Spleen (tissue), 7 donors: ENCODE measurements around the gene MEA1.
"Not testable (repeated sequence)": the region's sequence is repeated elsewhere in the genome, so short reads cannot be mapped to it uniquely, and the experiment has no call there.

ENCODE experiments used
- CTCF ChIP-seq, 11 experiments: fragments of 200-600 bp in 7 of 11; fragments of 450-650 bp in 4 of 11; sonication (generic) in 4 of 11; IDR thresholded peaks in 8 of 11; conservative IDR thresholded peaks in 3 of 11; 1 replicate in 7 of 11; 2 replicates in 4 of 11; pipeline versions ENCODE4 v1.4.0 to v1.8.0; 2016 to 2021; ENCODE audit warnings: antibody characterized with exemption in 11 of 11, inconsistent platforms in 4 of 11, mild to moderate bottlenecking in 1 of 11
- POLR2A ChIP-seq, 3 donors: fragments of 450-650 bp; IDR thresholded peaks; one replicate each; pipeline ENCODE4 v1.5.1; 2017; ENCODE audit warnings: antibody characterized with exemption in 3 of 3, mild to moderate bottlenecking in 1 of 3
- POLR2AphosphoS5 ChIP-seq, 3 donors: sonication (generic); formaldehyde crosslinking; IDR thresholded peaks; one replicate each; pipeline ENCODE4 v1.5.1; 2017; ENCODE audit warnings: antibody characterized with exemption in 3 of 3
- donor health status: DM: no; HTN: no; CAD: no; lungs with moderate emphysema.
- donor health status: DM: no; HTN: no; CAD: no.
- donor health status: DM: no; HTN: no; CAD: no.

GRCh38 chr6:42998205-42998604 is 15.5 kb downstream of the MEA1 start:
- not testable (repeated sequence) for TF ChIP-seq CTCF (IDR thresholded peaks at IDR 0.05 in 8 of 11, conservative IDR thresholded peaks at IDR 0.05 in 3 of 11); POLR2A (IDR thresholded peaks at IDR 0.05); POLR2AphosphoS5 (IDR thresholded peaks at IDR 0.05)
